Measurements from ENCODE around the gene ATG2A. TPM values are rescaled to one million over a fixed set of nuclear protein-coding genes. Genes with fewer than 3 reads are reported as not detected.

ATG2A gene
- total and polyA plus RNA-seq, 2 of the 8 experiments (the other 6 are each of a cell fraction or from before 2014, with no cell fraction given): 12.1 to 22.1 TPM

- FAIRE-seq: no peak
- Histone ChIP-seq H3K27ac (ENCODE audit: low read depth, low read length) (no peak overlapping the region), H3K36me3 (ENCODE audit: control insufficient read depth in 2 of 4, insufficient read depth in 4 of 4, low read length in 3 of 4) (no peaks in the 10 kb centered on the region; a peak in 1 of 8 replicates), H3K14ac (ENCODE audit: insufficient read length) (no peak overlapping the region), H2AFZ (ENCODE audit: low read length) (peak overlapping the region; percentile 98; the same call in 1 of the 2 replicates), H2BK12ac (ENCODE audit: low read depth, low read length) (peak overlapping the region; percentile 41; the same call in 1 of the 2 replicates), H3K56ac (replicated peaks; ENCODE audit: insufficient read length, low read depth, low read length) (no peak overlapping the region), H4K91ac (replicated peaks; ENCODE audit: insufficient read length, low read length) (peak overlapping the region; percentile 52), H3K4me2 (ENCODE audit: insufficient read depth in 1 of 2, low read depth in 2 of 2, low read length in 2 of 2) (peak overlapping the region; percentile 71 to 84; a peak in 2 of 4 replicates), H3K4me3 (ENCODE audit: extremely low read depth in 1 of 4, insufficient read depth in 2 of 4, low read depth in 3 of 4, low read length in 4 of 4) (no peak overlapping the region; a peak in 1 of 8 replicates), H4K8ac (ENCODE audit: extremely low read depth, insufficient read depth, low read length) (peak overlapping the region; percentile 82), H3K9ac (replicated peaks in 1 of 4; ENCODE audit: extremely low read depth in 1 of 4, low read depth in 3 of 4, low read length in 3 of 4) (peak overlapping the region in 2 of 4 experiments; percentile 8 to 39; a peak in 1 of 7 replicates), H4K5ac (ENCODE audit: insufficient read length, low read depth, low read length) (no peak overlapping the region), H2BK120ac (replicated peaks; ENCODE audit: low read depth, low read length) (no peak overlapping the region), H3K79me1 (ENCODE audit: low read depth, low read length) (no peaks in the 10 kb centered on the region), H4K20me1 (replicated peaks in 1 of 2; ENCODE audit: control insufficient read depth in 1 of 2, insufficient read depth in 2 of 2, low read length in 2 of 2) (no peaks in the 10 kb centered on the region), H3K9me3 (ENCODE audit: insufficient read depth in 2 of 2, low read depth in 1 of 2, low read length in 1 of 2) (no peaks in the 10 kb centered on the region), H2BK20ac (ENCODE audit: low read length) (no peak overlapping the region), H3K18ac (ENCODE audit: extremely low read depth, low read length) (no peak overlapping the region), H3K4me1 (replicated peaks in 1 of 4; ENCODE audit: control insufficient read depth in 3 of 4, insufficient read depth in 4 of 4, low read length in 3 of 4) (peaks cover 0 to 7% (median 4%) of the 10 kb centered on the region in 4 experiments; a peak in 5 of 7 replicates), H2AK5ac (ENCODE audit: low read depth, low read length) (no peak overlapping the region), H3K79me2 (ENCODE audit: control insufficient read depth in 1 of 2, insufficient read depth in 2 of 2, low read length in 2 of 2) (no peaks in the 10 kb centered on the region), H3K23me2 (ENCODE audit: low read depth, low read length) (peaks cover 8% of the 10 kb centered on the region; the same call in 1 of the 2 replicates), H2BK5ac (ENCODE audit: low read depth, low read length) (peak overlapping the region; percentile 87; the same call in 1 of the 2 replicates), H3K27me3 (replicated peaks in 1 of 4; ENCODE audit: control insufficient read depth in 3 of 4, extremely low read depth in 1 of 4, insufficient read depth in 3 of 4, low read length in 3 of 4) (peaks cover 0 to 6% (median 4%) of the 10 kb centered on the region in 4 experiments; a peak in 4 of 7 replicates), H3K23ac (ENCODE audit: insufficient read length) (no peak overlapping the region), H2BK15ac (ENCODE audit: low read length) (peak overlapping the region; percentile 65), H3K4ac (replicated peaks; ENCODE audit: insufficient read length, low read depth, low read length) (no peak overlapping the region)
- ChIA-PET CTCF (ENCODE audit: partially characterized antibody) (interaction anchor here (0.6 to 2.4 kb wide), 5 partner anchors 11 to 565 kb away, joined by 3 to 7 read pairs (median 3); partner anchors contain the start of gene BATF2), POLR2A (ENCODE audit: partially characterized antibody) (interaction anchor here (0.9 to 2.0 kb wide), 6 partner anchors 11 to 189 kb away, joined by 3 to 11 read pairs (median 4); partner anchors contain the start of genes EHD1 and SF1)
- no peak for DNase-seq (ENCODE audit: low read depth in 1 of 2, low spot score in 2 of 2)
- WGBS, 2 experiments (ENCODE audit: extremely low coverage in 1 of 2, insufficient coverage in 1 of 2, insufficient read length in 1 of 2, insufficient replicate concordance in 2 of 2, low coverage in 1 of 2, low lambda C conversion rate in 2 of 2, missing lambda C conversion rate in 1 of 2): 93% methylated on average over 11 of the region's 11 CpGs; no CpG with 5 or more reads in 1 of the 2 experiments
- TF ChIP-seq SP4 (IDR thresholded peaks at IDR 0.05; ENCODE audit: low read length) (no peak), EGR1 (IDR thresholded peaks at IDR 0.05; ENCODE audit: borderline replicate concordance, low read depth, low read length) (no peak), GTF2F1 (IDR thresholded peaks at IDR 0.05; ENCODE audit: borderline replicate concordance, low read depth, low read length) (no peak), CBX5 (IDR thresholded peaks at IDR 0.05; ENCODE audit: low read depth, low read length) (no peak)
- TF ChIP-seq, protein P1, sequence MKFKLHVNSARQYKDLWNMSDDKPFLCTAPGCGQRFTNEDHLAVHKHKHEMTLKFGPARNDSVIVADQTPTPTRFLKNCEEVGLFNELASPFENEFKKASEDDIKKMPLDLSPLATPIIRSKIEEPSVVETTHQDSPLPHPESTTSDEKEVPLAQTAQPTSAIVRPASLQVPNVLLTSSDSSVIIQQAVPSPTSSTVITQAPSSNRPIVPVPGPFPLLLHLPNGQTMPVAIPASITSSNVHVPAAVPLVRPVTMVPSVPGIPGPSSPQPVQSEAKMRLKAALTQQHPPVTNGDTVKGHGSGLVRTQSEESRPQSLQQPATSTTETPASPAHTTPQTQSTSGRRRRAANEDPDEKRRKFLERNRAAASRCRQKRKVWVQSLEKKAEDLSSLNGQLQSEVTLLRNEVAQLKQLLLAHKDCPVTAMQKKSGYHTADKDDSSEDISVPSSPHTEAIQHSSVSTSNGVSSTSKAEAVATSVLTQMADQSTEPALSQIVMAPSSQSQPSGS (IDR thresholded peaks at IDR 0.05; ENCODE audit: low read length): no peak
These were observed 6.2 kb upstream of the ATG2A start for GRCh38 chr11:64923151-64923661.
